IMR-90 (cell line): ENCODE measurements around the gene RNF145. TPM values are rescaled to one million over a fixed set of nuclear protein-coding genes. Genes with fewer than 3 reads are reported as not detected.

ENCODE experiments used
- ATAC-seq: fragments of 200-7000 bp; cut with Tn5 transposase; 2 replicates; pipeline ENCODE4 v1.9.1; 2020; ENCODE audit warnings: low read depth, mild to moderate bottlenecking, moderate library complexity
- BruUV-seq: library from RNA; stranded (reverse); fragments of 400-500 nt; replicated peaks from 2 replicates; lab custom pipeline; 2021; lab: Mats Ljungman, UMichigan
- CTCF ChIA-PET: fragments of 300-600 bp; formaldehyde crosslinking; extraction: SDS; loops from one replicate; lab custom pipeline; 2021; ENCODE audit warnings: antibody characterized with exemption; lab: Yijun Ruan, JAX
- POLR2A ChIA-PET: fragments of 300-600 bp; sonication (Branson Sonifier 250); formaldehyde crosslinking; loops from one replicate; lab custom pipeline; 2022; ENCODE audit warnings: antibody characterized with exemption; ENCODE audit not compliant: unreplicated experiment; lab: Charles Lee
- DNase-seq: peaks from one replicate; pipeline ENCODE4 v3.0.0; 2013
- H2AFZ ChIP-seq: replicated peaks from 2 replicates; pipeline ENCODE3; 2013; ENCODE audit warnings: low read length, mild to moderate bottlenecking; ENCODE audit not compliant: poor library complexity
- H2AK5ac ChIP-seq: 2 replicates; pipeline ENCODE4 v1.6.1; 2013; ENCODE audit warnings: low read depth, low read length, inconsistent platforms
- H2AK9ac ChIP-seq: replicated peaks from 2 replicates; pipeline ENCODE3; 2013; ENCODE audit warnings: mild to moderate bottlenecking, low read depth, low read length, moderate library complexity; ENCODE audit not compliant: poor library complexity
- H2BK120ac ChIP-seq: 2 replicates; pipeline ENCODE4 v1.6.1; 2013; ENCODE audit warnings: low read depth, low read length, inconsistent platforms
- H2BK15ac ChIP-seq: 3 replicates; pipeline ENCODE4 v1.6.1; 2013; ENCODE audit warnings: low read depth, low read length, inconsistent platforms
- H2BK20ac ChIP-seq: 2 replicates; pipeline ENCODE4 v1.6.1; 2013; ENCODE audit warnings: low read depth, mild to moderate bottlenecking, inconsistent platforms, low read length, moderate library complexity
- H2BK5ac ChIP-seq: 2 replicates; pipeline ENCODE4 v1.6.1; 2013; ENCODE audit warnings: mild to moderate bottlenecking, low read depth, low read length, inconsistent platforms; ENCODE audit not compliant: poor library complexity, severe bottlenecking
- H3K14ac ChIP-seq: replicated peaks from 2 replicates; pipeline ENCODE4 v1.6.1; 2013; ENCODE audit warnings: low read depth, low read length, inconsistent platforms
- H3K18ac ChIP-seq: 2 replicates; pipeline ENCODE4 v1.6.1; 2013; ENCODE audit warnings: low read depth, low read length, control low read depth
- H3K23ac ChIP-seq: 2 replicates; pipeline ENCODE4 v1.6.1; 2013; ENCODE audit warnings: low read depth, low read length, inconsistent platforms
- H3K27ac ChIP-seq: 2 replicates; pipeline ENCODE4 v1.5.1; 2013; ENCODE audit warnings: mild to moderate bottlenecking, control low read depth, low read length; ENCODE audit not compliant: insufficient read depth
- H3K27me3 ChIP-seq: 2 replicates; pipeline ENCODE4 v1.6.1; 2013; ENCODE audit warnings: low read length; ENCODE audit not compliant: control insufficient read depth, insufficient read depth
- H3K36me3 ChIP-seq: 2 replicates; pipeline ENCODE4 v1.6.1; 2013; ENCODE audit warnings: low read length, mixed read lengths; ENCODE audit not compliant: control insufficient read depth, insufficient read depth
- H3K4ac ChIP-seq: 2 replicates; pipeline ENCODE4 v1.6.1; 2013; ENCODE audit warnings: low read depth, low read length, inconsistent platforms
- H3K4me1 ChIP-seq: 2 replicates; pipeline ENCODE4 v1.6.1; 2013; ENCODE audit warnings: low read length, mixed read lengths; ENCODE audit not compliant: control insufficient read depth, insufficient read depth
- H3K4me2 ChIP-seq: 2 replicates; pipeline ENCODE4 v1.6.1; 2013; ENCODE audit warnings: low read depth, mild to moderate bottlenecking, control low read depth, low read length, moderate library complexity
- H3K4me3 ChIP-seq: 2 replicates; pipeline ENCODE4 v1.5.1; 2013; ENCODE audit warnings: low read depth, mild to moderate bottlenecking, control low read depth, low read length, moderate library complexity; ENCODE audit not compliant: insufficient read depth
- H3K56ac ChIP-seq: 2 replicates; pipeline ENCODE4 v1.6.1; 2013; ENCODE audit warnings: low read length, inconsistent platforms; ENCODE audit not compliant: insufficient read depth; ENCODE audit errors: extremely low read depth
- H3K79me1 ChIP-seq, 2 experiments: 2 replicates each; pipeline ENCODE4 v1.6.1; 2013; ENCODE audit warnings: low read length in 2 of 2, inconsistent platforms in 1 of 2, low read depth in 1 of 2
- H3K9ac ChIP-seq: 2 replicates; pipeline ENCODE4 v1.6.1; 2013; ENCODE audit warnings: low read depth, low read length, control low read depth
- H3K9me1 ChIP-seq: 2 replicates; pipeline ENCODE4 v1.6.1; 2013; ENCODE audit warnings: low read length, inconsistent platforms; ENCODE audit not compliant: insufficient read depth
- H3K9me3 ChIP-seq: 2 replicates; pipeline ENCODE4 v1.6.1; 2013; ENCODE audit warnings: low read length; ENCODE audit not compliant: control insufficient read depth, insufficient read depth
- H4K20me1 ChIP-seq: 2 replicates; pipeline ENCODE4 v1.6.1; 2013; ENCODE audit warnings: low read length, inconsistent platforms; ENCODE audit not compliant: insufficient read depth
- H4K5ac ChIP-seq: 2 replicates; pipeline ENCODE4 v1.6.1; 2013; ENCODE audit warnings: mild to moderate bottlenecking, low read depth, low read length, control low read depth
- H4K8ac ChIP-seq, 2 experiments: 2 replicates each; pipeline ENCODE4 v1.6.1; 2013; ENCODE audit warnings: low read depth in 2 of 2, low read length in 2 of 2, control low read depth in 1 of 2, inconsistent platforms in 1 of 2
- H4K91ac ChIP-seq: 2 replicates; pipeline ENCODE4 v1.6.1; 2013; ENCODE audit warnings: low read depth, low read length, inconsistent platforms; ENCODE audit not compliant: insufficient read depth
- CEBPB ChIP-seq: IDR thresholded peaks from 2 replicates; pipeline ENCODE4 v1.6.1; 2012; ENCODE audit warnings: low read depth, low read length, improper control_type of control experiment
- CHD1 ChIP-seq: IDR thresholded peaks from 2 replicates; pipeline ENCODE4 v1.6.1; 2012; ENCODE audit warnings: low read depth, low read length, improper control_type of control experiment
- MAFK ChIP-seq: IDR thresholded peaks from 2 replicates; pipeline ENCODE4 v1.6.1; 2012; ENCODE audit warnings: low read depth, low read length, improper control_type of control experiment
- POLR2A ChIP-seq: IDR thresholded peaks from 2 replicates; pipeline ENCODE4 v1.6.1; 2012; ENCODE audit warnings: mild to moderate bottlenecking, low read depth, low read length
- SMC3 ChIP-seq: fragments of 150-350 bp; IDR thresholded peaks from 2 replicates; pipeline ENCODE4 v1.6.1; 2016; ENCODE audit warnings: low read depth, mild to moderate bottlenecking, antibody characterized with exemption, low read length, moderate library complexity
- WGBS, 2 experiments: methylation state at CpG; one replicate each; pipeline versions ENCODE4 v1.1.5 to v1.1.7; 2013; ENCODE audit warnings: missing lambda C conversion rate in 2 of 2; ENCODE audit not compliant: insufficient read length in 1 of 2; ENCODE audit errors: extremely low coverage in 2 of 2; 5-methylcytosine and 5-hydroxymethylcytosine counted together
- dilution Hi-C: fragments of 300-500 bp; cut with HindIII; formaldehyde crosslinking; loops from one replicate; pipeline ENCODE4 v1.14.3; 2018; ENCODE audit warnings: low sequenced_read_pairs; ENCODE audit not compliant: unreplicated experiment
- in situ Hi-C: fragments of 300-500 bp; cut with MboI; formaldehyde crosslinking; loops from 3 replicates; pipeline ENCODE4 v1.14.3; 2019; ENCODE audit warnings: low sequenced_read_pairs, inconsistent platforms, mixed read lengths
- intact Hi-C: fragments of 100-400 bp; cut with micrococcal nuclease; formaldehyde crosslinking; loops from 2 replicates; pipeline ENCODE4 v1.10.0; 2022
- polyA plus RNA-seq, 3 experiments: library from polyadenylated mRNA; depleted of rRNA; stranded (reverse); fragments of >200 nt; gene quantifications; 2 replicates each; pipeline ENCODE4 v1.2.3, GENCODE V29; 2012; ENCODE audit warnings: low replicate concordance in 1 of 3
- total RNA-seq: library from RNA; depleted of rRNA; stranded (reverse); fragments of >200 nt; gene quantifications from 2 replicates; pipeline ENCODE4 v1.2.3, GENCODE V29; 2012
- TF ChIP-seq, protein P1 (sequence below): conservative IDR thresholded peaks from 2 replicates; pipeline ENCODE4 v1.5.1; 2012; ENCODE audit warnings: mild to moderate bottlenecking, low read depth, low read length, improper control_type of control experiment

The RNF145 gene
- total and polyA plus RNA-seq, 2 of the 4 experiments (the other 2 are of a cell fraction), result 50.0 to 57.0 TPM

DNA sequence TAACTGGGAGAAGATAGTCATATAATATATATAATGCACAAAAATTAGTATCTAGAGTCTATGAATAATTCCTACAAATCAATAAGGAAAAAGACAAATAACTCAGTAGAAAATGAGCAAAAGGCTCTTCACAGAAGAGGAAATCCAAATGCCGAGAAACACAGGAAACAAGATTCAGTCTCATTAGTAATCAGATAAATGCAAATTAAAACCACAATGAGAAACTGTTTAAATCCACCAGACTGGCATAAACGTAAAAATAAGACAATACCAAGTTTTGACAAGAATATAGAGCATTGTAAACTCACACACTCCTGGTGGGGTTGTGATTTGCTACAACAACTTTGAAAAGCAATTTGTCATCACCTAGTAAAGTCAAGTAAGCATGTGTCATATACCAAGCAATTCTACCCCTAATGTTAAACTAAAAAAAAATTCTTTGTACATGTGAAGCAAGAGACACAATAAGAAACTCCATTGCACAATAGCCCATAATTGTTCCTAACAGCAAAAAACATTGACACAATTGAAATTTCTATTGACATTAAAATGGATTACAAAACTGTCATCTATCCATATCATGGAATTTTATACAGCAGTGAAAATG lies 32.7 kb upstream of the RNF145 start:
- Histone ChIP-seq H4K91ac (no peak overlapping the region), H3K79me1 (no peaks in the 10 kb centered on the region), H4K8ac (no peak overlapping the region), H3K36me3 (no peaks in the 10 kb centered on the region), H2BK5ac (no peak overlapping the region), H2AK9ac (no peak overlapping the region), H3K27me3 (peaks cover 5% of the 10 kb centered on the region; the same call in 1 of the 2 replicates), H3K9me3 (no peaks in the 10 kb centered on the region), H2BK20ac (no peak overlapping the region), H3K14ac (no peak overlapping the region), H3K27ac (no peak overlapping the region), H3K4ac (no peak overlapping the region), H3K4me2 (no peak overlapping the region), H3K9ac (no peak overlapping the region), H3K18ac (no peak overlapping the region), H2BK120ac (no peak overlapping the region), H4K20me1 (no peaks in the 10 kb centered on the region), H2AK5ac (no peak overlapping the region), H3K23ac (no peak overlapping the region), H4K5ac (no peak overlapping the region), H2BK15ac (no peak overlapping the region), H3K4me1 (peaks cover 1% of the 10 kb centered on the region; the same call in 1 of the 2 replicates), H3K56ac (no peak overlapping the region), H3K4me3 (no peak overlapping the region), H3K9me1 (peaks cover 3% of the 10 kb centered on the region; the same call in 1 of the 2 replicates), H2AFZ (no peak overlapping the region)
- in situ Hi-C loops, result no loop called here
- WGBS, 2 experiments, result no CpG with 5 or more reads among the region's 2 CpGs
- POLR2A ChIA-PET, result no interaction called here
- no TSS peak for BruUV-seq
- no peak for TF ChIP-seq CHD1
- no peak for TF ChIP-seq SMC3
- TF ChIP-seq CEBPB, result peak; percentile 61; the same call in 1 of the 2 replicates
- TF ChIP-seq MAFK, result no peak
- TF ChIP-seq, protein P1, sequence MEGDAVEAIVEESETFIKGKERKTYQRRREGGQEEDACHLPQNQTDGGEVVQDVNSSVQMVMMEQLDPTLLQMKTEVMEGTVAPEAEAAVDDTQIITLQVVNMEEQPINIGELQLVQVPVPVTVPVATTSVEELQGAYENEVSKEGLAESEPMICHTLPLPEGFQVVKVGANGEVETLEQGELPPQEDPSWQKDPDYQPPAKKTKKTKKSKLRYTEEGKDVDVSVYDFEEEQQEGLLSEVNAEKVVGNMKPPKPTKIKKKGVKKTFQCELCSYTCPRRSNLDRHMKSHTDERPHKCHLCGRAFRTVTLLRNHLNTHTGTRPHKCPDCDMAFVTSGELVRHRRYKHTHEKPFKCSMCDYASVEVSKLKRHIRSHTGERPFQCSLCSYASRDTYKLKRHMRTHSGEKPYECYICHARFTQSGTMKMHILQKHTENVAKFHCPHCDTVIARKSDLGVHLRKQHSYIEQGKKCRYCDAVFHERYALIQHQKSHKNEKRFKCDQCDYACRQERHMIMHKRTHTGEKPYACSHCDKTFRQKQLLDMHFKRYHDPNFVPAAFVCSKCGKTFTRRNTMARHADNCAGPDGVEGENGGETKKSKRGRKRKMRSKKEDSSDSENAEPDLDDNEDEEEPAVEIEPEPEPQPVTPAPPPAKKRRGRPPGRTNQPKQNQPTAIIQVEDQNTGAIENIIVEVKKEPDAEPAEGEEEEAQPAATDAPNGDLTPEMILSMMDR, result no peak
- no peak for TF ChIP-seq POLR2A
- intact Hi-C loops, result no loop called here
- CTCF ChIA-PET, result no interaction called here
- no peak for ATAC-seq
- dilution Hi-C loops, result no loop called here
- no peak for DNase-seq
